H1 (cell line): Measurements from ENCODE around the gene UBASH3A. TPM values are rescaled to one million over a fixed set of nuclear protein-coding genes. Genes with fewer than 3 reads are reported as not detected.
"Not testable (repeated sequence)": the region's sequence is repeated elsewhere in the genome, so short reads cannot be mapped to it uniquely, and the experiment has no call there.

Source experiments
- CTCF ChIA-PET: fragments of 300-600 bp; sonication (Branson Sonifier 250); formaldehyde crosslinking; loops from one replicate; lab custom pipeline; 2021; ENCODE audit not compliant: partially characterized antibody; lab: Charles Lee
- POLR2A ChIA-PET: fragments of 300-600 bp; sonication (Branson Sonifier 250); formaldehyde crosslinking; loops from one replicate; lab custom pipeline; 2021; ENCODE audit warnings: inconsistent platforms; ENCODE audit not compliant: partially characterized antibody; lab: Charles Lee
- DNase-seq, 2 experiments: peaks; one replicate each; pipeline versions ENCODE4 v3.0.0 to v3.0.0-alpha.2; 2010 to 2022; ENCODE audit warnings: low spot score in 2 of 2, low read depth in 1 of 2, mixed read lengths in 1 of 2
- FAIRE-seq: peaks from 2 replicates; lab custom pipeline; 2011; peaks lifted over from hg19 to GRCh38; lab: Jason Lieb, UNC
- H2AFZ ChIP-seq: 2 replicates; pipeline ENCODE4 v1.8.1; 2012; ENCODE audit warnings: low read length, inconsistent platforms
- H2AK5ac ChIP-seq: 2 replicates; pipeline ENCODE4 v1.6.1; 2013; ENCODE audit warnings: low read depth, low read length
- H2BK120ac ChIP-seq: replicated peaks from 2 replicates; pipeline ENCODE3; 2013; ENCODE audit warnings: low read depth, low read length, inconsistent platforms
- H2BK12ac ChIP-seq: 2 replicates; pipeline ENCODE4 v1.6.1; 2013; ENCODE audit warnings: low read depth, low read length
- H2BK15ac ChIP-seq: 2 replicates; pipeline ENCODE4 v1.6.1; 2013; ENCODE audit warnings: low read length
- H2BK20ac ChIP-seq: 2 replicates; pipeline ENCODE4 v1.6.1; 2013; ENCODE audit warnings: low read length
- H2BK5ac ChIP-seq: 2 replicates; pipeline ENCODE4 v1.6.1; 2013; ENCODE audit warnings: low read depth, low read length
- H3K14ac ChIP-seq: 2 replicates; pipeline ENCODE4 v1.6.1; 2013; ENCODE audit warnings: inconsistent platforms; ENCODE audit not compliant: insufficient read length
- H3K18ac ChIP-seq: 2 replicates; pipeline ENCODE4 v1.6.1; 2013; ENCODE audit warnings: low read length; ENCODE audit errors: extremely low read depth
- H3K23ac ChIP-seq: 2 replicates; pipeline ENCODE4 v1.6.1; 2013; ENCODE audit warnings: inconsistent platforms; ENCODE audit not compliant: insufficient read length
- H3K23me2 ChIP-seq: 2 replicates; pipeline ENCODE4 v1.6.1; 2013; ENCODE audit warnings: low read depth, low read length
- H3K27ac ChIP-seq: 2 replicates; pipeline ENCODE4 v1.6.1; 2011; ENCODE audit warnings: low read depth, low read length, inconsistent platforms
- H3K27me3 ChIP-seq, 4 experiments: replicated peaks in 1 of 4; 1 replicate in 1 of 4; 2 replicates in 3 of 4; pipeline versions ENCODE4 v1.6.1 to v1.8.1; 2011 to 2013; ENCODE audit warnings: low read length in 3 of 4, mild to moderate bottlenecking in 3 of 4, inconsistent platforms in 2 of 4, mixed read lengths in 2 of 4, moderate library complexity in 1 of 4; ENCODE audit not compliant: control insufficient read depth in 3 of 4, insufficient read depth in 3 of 4; ENCODE audit errors: extremely low read depth in 1 of 4
- H3K36me3 ChIP-seq, 4 experiments: 2 replicates each; pipeline versions ENCODE4 v1.6.1 to v1.8.1; 2011 to 2013; ENCODE audit warnings: mild to moderate bottlenecking in 4 of 4, low read length in 3 of 4, moderate library complexity in 2 of 4, control low read depth in 1 of 4, inconsistent platforms in 1 of 4; ENCODE audit not compliant: insufficient read depth in 4 of 4, control insufficient read depth in 2 of 4
- H3K4ac ChIP-seq: replicated peaks from 2 replicates; pipeline ENCODE3; 2013; ENCODE audit warnings: low read length, low read depth, mixed read lengths, inconsistent platforms; ENCODE audit not compliant: insufficient read length
- H3K4me1 ChIP-seq, 4 experiments: replicated peaks in 1 of 4; 1 replicate in 1 of 4; 2 replicates in 3 of 4; pipeline versions ENCODE4 v1.6.1 to v1.8.1; 2011 to 2013; ENCODE audit warnings: low read length in 3 of 4, inconsistent platforms in 2 of 4, mixed read lengths in 1 of 4; ENCODE audit not compliant: insufficient read depth in 4 of 4, control insufficient read depth in 3 of 4
- H3K4me2 ChIP-seq, 2 experiments: 2 replicates each; pipeline versions ENCODE4 v1.6.1 to v1.8.1; 2011 to 2013; ENCODE audit warnings: low read depth in 2 of 2, low read length in 2 of 2, control low read depth in 1 of 2, inconsistent platforms in 1 of 2, mild to moderate bottlenecking in 1 of 2; ENCODE audit not compliant: insufficient read depth in 1 of 2
- H3K4me3 ChIP-seq, 4 experiments: fragments of 200-600, 300-600 bp in 1 of 4; sonication (generic), shearing (Covaris generic), sonication (Bioruptor Twin) in 1 of 4; 2 replicates each; pipeline versions ENCODE4 v1.5.1 to v1.8.1; 2011 to 2016; ENCODE audit warnings: low read length in 4 of 4, low read depth in 3 of 4, control low read depth in 2 of 4, inconsistent platforms in 2 of 4, mild to moderate bottlenecking in 2 of 4, mixed read lengths in 1 of 4, moderate library complexity in 1 of 4; ENCODE audit not compliant: insufficient read depth in 2 of 4; ENCODE audit errors: extremely low read depth in 1 of 4
- H3K56ac ChIP-seq: replicated peaks from 2 replicates; pipeline ENCODE3; 2013; ENCODE audit warnings: low read depth, mild to moderate bottlenecking, mixed read lengths, low read length, inconsistent platforms; ENCODE audit not compliant: insufficient read length
- H3K79me1 ChIP-seq: 2 replicates; pipeline ENCODE4 v1.6.1; 2013; ENCODE audit warnings: low read depth, low read length, control low read depth
- H3K79me2 ChIP-seq, 2 experiments: 2 replicates each; pipeline versions ENCODE4 v1.6.1 to v1.8.1; 2012 to 2013; ENCODE audit warnings: low read length in 2 of 2, mild to moderate bottlenecking in 2 of 2, inconsistent platforms in 1 of 2; ENCODE audit not compliant: insufficient read depth in 2 of 2, control insufficient read depth in 1 of 2
- H3K9ac ChIP-seq, 4 experiments: replicated peaks in 1 of 4; 1 replicate in 1 of 4; 2 replicates in 3 of 4; pipeline versions ENCODE4 v1.6.1 to v1.8.1; 2011 to 2013; ENCODE audit warnings: low read depth in 3 of 4, low read length in 3 of 4, control low read depth in 2 of 4, mild to moderate bottlenecking in 2 of 4, moderate library complexity in 2 of 4, inconsistent platforms in 1 of 4; ENCODE audit errors: extremely low read depth in 1 of 4
- H3K9me3 ChIP-seq, 2 experiments: 2 replicates each; pipeline versions ENCODE4 v1.6.1 to v1.8.1; 2012 to 2013; ENCODE audit warnings: mild to moderate bottlenecking in 2 of 2, moderate library complexity in 2 of 2, control low read depth in 1 of 2, inconsistent platforms in 1 of 2, low read depth in 1 of 2, low read length in 1 of 2, mixed read lengths in 1 of 2; ENCODE audit not compliant: insufficient read depth in 2 of 2
- H4K20me1 ChIP-seq, 2 experiments: replicated peaks in 1 of 2; 2 replicates each; pipeline versions ENCODE3 to v1.8.1; 2011 to 2013; ENCODE audit warnings: inconsistent platforms in 2 of 2, low read length in 2 of 2, mild to moderate bottlenecking in 1 of 2; ENCODE audit not compliant: insufficient read depth in 2 of 2, control insufficient read depth in 1 of 2
- H4K5ac ChIP-seq: 2 replicates; pipeline ENCODE4 v1.6.1; 2013; ENCODE audit warnings: low read length, low read depth, mixed read lengths, inconsistent platforms; ENCODE audit not compliant: insufficient read length
- H4K8ac ChIP-seq: 2 replicates; pipeline ENCODE4 v1.8.0; 2013; ENCODE audit warnings: mild to moderate bottlenecking, moderate library complexity, low read length, inconsistent platforms; ENCODE audit not compliant: insufficient read depth; ENCODE audit errors: extremely low read depth
- H4K91ac ChIP-seq: replicated peaks from 2 replicates; pipeline ENCODE3; 2013; ENCODE audit warnings: low read length, mixed read lengths, inconsistent platforms; ENCODE audit not compliant: insufficient read length
- WGBS, 2 experiments: shearing (Covaris generic) in 1 of 2; methylation state at CpG; one replicate each; pipeline versions ENCODE4 v1.1.6 to v1.1.7; 2013 to 2015; ENCODE audit warnings: low lambda C conversion rate in 2 of 2, mixed read lengths in 2 of 2, inconsistent platforms in 1 of 2, low coverage in 1 of 2, missing lambda C conversion rate in 1 of 2; ENCODE audit not compliant: insufficient replicate concordance in 2 of 2, insufficient coverage in 1 of 2, insufficient read length in 1 of 2; ENCODE audit errors: extremely low coverage in 1 of 2, missing lambda C conversion rate in 1 of 2; 5-methylcytosine and 5-hydroxymethylcytosine counted together
- polyA plus RNA-seq, 7 experiments: library from polyadenylated mRNA; depleted of rRNA in 3 of 7; stranded (reverse) in 5 of 7; unstranded in 2 of 7; fragments of >200 nt in 5 of 7; fragments of 200-250 nt in 2 of 7; gene quantifications; 1 replicate in 5 of 7; 2 replicates in 1 of 7; 4 replicates in 1 of 7; pipeline versions ENCODE4 v1.2.1 to v1.2.3, GENCODE V29; 2011 to 2013; ENCODE audit warnings: missing spikeins in 2 of 7, mixed read lengths in 2 of 7
- total RNA-seq: library from RNA; stranded (reverse); fragmentation: NEBNext Ultra II Directional; extraction: Animal tissue kit (Norgen Biotek cat#: 25700); gene quantifications from 2 replicates; pipeline ENCODE4 v1.2.1, GENCODE V29; 2021

The UBASH3A gene
- total and polyA plus RNA-seq, 2 of the 8 experiments (the other 6 are each of a cell fraction or from before 2014, with no cell fraction given) = not detected

DNA sequence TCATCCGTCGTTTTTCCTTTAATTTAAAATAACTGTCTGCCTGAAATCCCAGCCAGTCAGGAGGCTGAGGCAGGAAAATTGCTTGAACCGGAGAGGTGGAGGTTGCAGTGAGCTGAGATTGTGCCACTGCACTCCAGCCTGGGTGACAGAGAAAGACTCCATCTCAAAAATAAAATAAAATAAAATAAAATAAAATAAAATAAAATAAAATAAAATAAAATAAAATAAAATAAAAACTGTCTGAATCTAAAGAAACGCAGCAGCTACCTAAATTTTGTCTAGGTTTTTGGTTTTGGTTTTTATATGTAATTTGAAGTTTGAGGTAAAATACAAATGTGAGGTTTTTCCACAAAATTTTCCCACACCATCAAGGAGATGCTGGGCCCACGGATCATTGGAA lies 5.0 kb downstream of the UBASH3A start:
- H2BK15ac ChIP-seq, H3K56ac ChIP-seq, H3K79me1 ChIP-seq, H4K91ac ChIP-seq, H3K14ac ChIP-seq, POLR2A ChIA-PET, H3K4me3 ChIP-seq, H3K23ac ChIP-seq, H4K8ac ChIP-seq, H3K4me1 ChIP-seq, H2AK5ac ChIP-seq, H2BK5ac ChIP-seq, H3K36me3 ChIP-seq, H2BK12ac ChIP-seq, H2BK20ac ChIP-seq, H4K5ac ChIP-seq, H2BK120ac ChIP-seq, H4K20me1 ChIP-seq, H3K27ac ChIP-seq, DNase-seq, H3K27me3 ChIP-seq, H3K18ac ChIP-seq, H3K79me2 ChIP-seq, H3K9ac ChIP-seq, H3K23me2 ChIP-seq, H3K4me2 ChIP-seq, H2AFZ ChIP-seq, H3K4ac ChIP-seq, FAIRE-seq, H3K9me3 ChIP-seq: not testable (repeated sequence)
- CTCF ChIA-PET = interaction anchor here (0.8 kb wide), 1 partner anchor 42 kb away, joined by 3 read pairs; no protein-coding TSS in a partner anchor
- WGBS, 2 experiments = 86% methylated on average over 5 of the region's 5 CpGs; no CpG with 5 or more reads in 1 of the 2 experiments
